Vagina (tissue), 2 donors: ENCODE results near the gene CIDEB.

Experiments
- CTCF ChIP-seq, 3 experiments: fragments of 450-650 bp in 2 of 3; fragments of 200-600 bp in 1 of 3; sonication (generic) in 1 of 3; IDR thresholded peaks; one replicate each; pipeline ENCODE4 v1.5.1; 2017 to 2019; ENCODE audit warnings: antibody characterized with exemption in 3 of 3, mild to moderate bottlenecking in 2 of 3, moderate library complexity in 2 of 3
- POLR2A ChIP-seq, 2 donors: fragments of 450-650 bp; IDR thresholded peaks; one replicate each; pipeline ENCODE4 v1.6.1; 2017; ENCODE audit warnings: antibody characterized with exemption in 2 of 2, mild to moderate bottlenecking in 2 of 2, moderate library complexity in 2 of 2

- no peak for TF ChIP-seq CTCF (IDR thresholded peaks at IDR 0.05)
- no peak for TF ChIP-seq POLR2A (IDR thresholded peaks at IDR 0.05)
Observed at GRCh38 chr14:24263848-24264247, 43.9 kb downstream of the CIDEB start.
